HAP-1 (cell line): Measurements from ENCODE around the gene LAMB3.

Experiments used
- DNase-seq, 2 experiments: peaks; one replicate each; pipeline ENCODE4 v3.0.0-alpha.2; 2016 to 2020; ENCODE audit warnings: low spot score in 2 of 2
- H3K27me3 ChIP-seq: fragments of 250-450 bp; sonication (Bioruptor Pico); 2 replicates; pipeline ENCODE4 v1.5.1; 2020; ENCODE audit warnings: low read depth, mild to moderate bottlenecking, moderate library complexity
- H3K36me3 ChIP-seq: fragments of 250-450 bp; sonication (Bioruptor Pico); replicated peaks from 2 replicates; pipeline ENCODE4 v1.5.1; 2020; ENCODE audit warnings: mild to moderate bottlenecking
- H3K4me1 ChIP-seq: fragments of 250-450 bp; sonication (Bioruptor Pico); 2 replicates; pipeline ENCODE4 v1.5.1; 2020; ENCODE audit warnings: mild to moderate bottlenecking
- H3K4me3 ChIP-seq: fragments of 250-450 bp; sonication (Bioruptor Pico); 2 replicates; pipeline ENCODE4 v1.5.1; 2020; ENCODE audit warnings: mild to moderate bottlenecking, moderate library complexity
- H3K9me3 ChIP-seq: fragments of 250-450 bp; sonication (Bioruptor Pico); 2 replicates; pipeline ENCODE4 v1.5.1; 2020; ENCODE audit warnings: mild to moderate bottlenecking, moderate library complexity
- in situ Hi-C: fragments of 300-500 bp; cut with MboI; formaldehyde crosslinking; loops from 3 replicates; pipeline ENCODE4 v1.14.3; 2020; ENCODE audit warnings: low sequenced_read_pairs, inconsistent platforms, mixed read lengths

The LAMB3 gene

DNA sequence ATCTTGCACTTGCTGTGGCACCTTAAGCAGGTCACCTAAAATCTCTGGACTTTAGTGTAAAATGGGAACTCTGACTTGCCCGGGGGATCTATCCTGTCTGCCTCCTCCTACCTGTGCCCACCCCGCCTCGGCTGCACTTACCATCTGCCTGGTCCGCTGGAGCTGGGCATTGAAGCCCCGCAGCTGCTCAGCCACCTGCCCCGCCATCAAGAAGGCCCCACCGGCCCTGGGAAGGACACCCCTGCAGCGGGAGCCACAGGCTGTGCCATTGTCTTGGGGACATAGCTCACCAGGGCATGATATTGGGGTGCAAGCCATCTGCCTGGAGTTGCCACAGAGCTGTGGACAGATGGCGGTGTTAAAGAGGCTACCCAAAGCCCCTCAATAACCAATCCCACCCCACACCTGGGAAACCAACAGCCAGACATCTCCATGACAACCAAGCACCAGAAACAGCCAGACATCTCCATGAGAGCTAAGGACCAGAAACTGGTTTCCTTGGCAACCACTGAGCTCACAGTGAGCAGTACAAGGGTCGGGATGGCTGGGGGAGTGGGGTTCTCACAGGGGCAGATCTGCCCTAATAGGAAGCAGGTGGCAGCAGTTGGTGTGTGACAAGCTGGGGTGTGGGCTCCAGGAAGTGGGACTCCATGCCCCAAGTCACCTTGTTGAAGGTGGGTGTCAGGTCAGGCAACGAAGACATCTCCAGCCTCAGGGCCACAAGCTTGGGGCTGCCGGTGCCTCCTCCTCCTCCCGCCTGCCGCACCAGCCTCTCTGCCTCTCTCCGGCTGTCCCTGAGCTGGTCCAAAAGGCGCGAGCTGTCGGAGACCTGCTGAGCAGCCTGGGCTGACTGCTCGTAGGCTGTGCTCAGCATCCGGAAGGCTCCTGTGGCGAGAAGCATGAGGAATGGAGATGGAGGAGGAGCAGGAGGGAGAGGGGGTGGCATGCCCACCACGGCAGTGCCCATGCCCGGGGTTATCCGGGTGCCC lies 29.1 kb downstream of the LAMB3 start:
- Histone ChIP-seq H3K36me3 (no peaks in the 10 kb centered on the region), H3K27me3 (peaks cover 3% of the 10 kb centered on the region), H3K9me3 (no peaks in the 10 kb centered on the region), H3K4me3 (no peak overlapping the region), H3K4me1 (no peaks in the 10 kb centered on the region)
- in situ Hi-C loops = no loop called here
- DNase-seq = no peak

DNA sequence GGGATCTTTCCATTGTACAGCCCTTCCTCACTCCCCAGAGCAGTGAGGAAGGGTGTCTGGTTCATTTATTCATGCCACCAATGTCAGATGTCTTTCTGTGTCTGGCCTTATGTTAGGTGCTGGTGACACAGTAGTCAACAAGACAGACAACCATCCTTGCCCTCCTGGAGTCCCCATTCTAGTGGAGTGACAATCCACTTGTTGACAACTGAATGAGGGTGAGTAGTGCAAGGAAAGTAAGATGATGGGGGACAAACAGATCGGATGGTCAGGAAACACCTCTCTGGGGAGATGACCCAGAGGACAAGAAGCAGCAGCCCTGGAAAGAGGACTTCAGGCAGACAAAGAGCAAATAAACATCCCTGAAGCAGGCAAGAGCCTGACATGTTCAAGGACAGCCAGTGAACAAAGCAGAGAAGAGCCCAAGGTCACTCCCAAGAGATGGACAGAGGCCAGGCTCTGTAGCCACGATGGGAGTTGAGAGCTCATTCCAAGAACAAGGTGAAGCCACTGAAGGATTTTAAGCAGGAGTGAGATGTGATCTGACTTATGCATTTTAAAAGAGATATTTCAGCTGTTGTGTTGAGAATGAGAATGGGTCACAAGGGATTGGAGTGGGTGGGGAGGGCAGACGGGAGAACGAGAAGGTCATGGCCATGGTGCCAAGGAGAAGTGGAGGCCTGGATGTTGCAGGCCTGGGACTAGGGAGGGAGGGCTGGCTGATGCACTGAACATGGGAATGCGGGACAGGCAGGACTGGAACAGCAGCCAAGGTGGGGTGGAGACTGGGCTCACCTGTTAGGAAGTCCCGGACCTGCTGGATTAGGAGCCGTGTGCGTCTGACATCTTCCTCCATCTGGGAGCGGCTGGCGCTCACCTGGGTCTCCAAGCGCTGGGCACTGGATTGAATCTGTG lies 30.2 kb downstream of the LAMB3 start:
- no peak for DNase-seq
- H3K9me3 ChIP-seq = no peaks in the 10 kb centered on the region
- no peak overlapping the region for H3K4me3 ChIP-seq
- H3K36me3 ChIP-seq = no peaks in the 10 kb centered on the region
- H3K4me1 ChIP-seq = no peaks in the 10 kb centered on the region
- in situ Hi-C loops = no loop called here
- peaks cover 3% of the 10 kb centered on the region for H3K27me3 ChIP-seq

GRCh38 chr1:209621286-209621685 lies 30.9 kb downstream of the LAMB3 start:
- peaks cover 3% of the 10 kb centered on the region for H3K27me3 ChIP-seq
- DNase-seq = no peak
- no peaks in the 10 kb centered on the region for H3K9me3 ChIP-seq
- H3K36me3 ChIP-seq = no peaks in the 10 kb centered on the region
- no peaks in the 10 kb centered on the region for H3K4me1 ChIP-seq
- no peak overlapping the region for H3K4me3 ChIP-seq
- in situ Hi-C loops = no loop called here

DNA sequence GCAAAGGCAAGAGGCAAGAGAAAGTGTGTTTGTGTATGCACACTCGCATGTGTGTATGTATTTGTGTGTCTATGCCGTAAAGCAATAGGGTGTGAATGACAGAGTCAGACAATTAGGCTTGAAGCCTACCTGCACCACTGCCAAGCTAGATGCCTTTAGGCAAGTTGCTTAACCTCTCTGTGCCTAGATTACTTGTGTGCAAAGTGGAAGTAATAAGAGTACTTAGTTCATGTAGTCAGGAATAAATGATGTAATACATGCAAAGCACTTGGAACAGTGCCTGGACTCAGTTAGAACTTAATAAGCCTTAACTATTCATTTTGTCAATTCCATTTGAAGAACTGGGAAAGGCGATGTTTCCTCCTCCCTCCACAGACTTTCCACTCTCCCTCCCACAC lies 31.7 kb downstream of the LAMB3 start:
- DNase-seq = no peak
- no peaks in the 10 kb centered on the region for H3K9me3 ChIP-seq
- H3K4me1 ChIP-seq = no peaks in the 10 kb centered on the region
- no peak overlapping the region for H3K4me3 ChIP-seq
- H3K27me3 ChIP-seq = peaks cover 3% of the 10 kb centered on the region
- in situ Hi-C loops = no loop called here
- no peaks in the 10 kb centered on the region for H3K36me3 ChIP-seq

DNA sequence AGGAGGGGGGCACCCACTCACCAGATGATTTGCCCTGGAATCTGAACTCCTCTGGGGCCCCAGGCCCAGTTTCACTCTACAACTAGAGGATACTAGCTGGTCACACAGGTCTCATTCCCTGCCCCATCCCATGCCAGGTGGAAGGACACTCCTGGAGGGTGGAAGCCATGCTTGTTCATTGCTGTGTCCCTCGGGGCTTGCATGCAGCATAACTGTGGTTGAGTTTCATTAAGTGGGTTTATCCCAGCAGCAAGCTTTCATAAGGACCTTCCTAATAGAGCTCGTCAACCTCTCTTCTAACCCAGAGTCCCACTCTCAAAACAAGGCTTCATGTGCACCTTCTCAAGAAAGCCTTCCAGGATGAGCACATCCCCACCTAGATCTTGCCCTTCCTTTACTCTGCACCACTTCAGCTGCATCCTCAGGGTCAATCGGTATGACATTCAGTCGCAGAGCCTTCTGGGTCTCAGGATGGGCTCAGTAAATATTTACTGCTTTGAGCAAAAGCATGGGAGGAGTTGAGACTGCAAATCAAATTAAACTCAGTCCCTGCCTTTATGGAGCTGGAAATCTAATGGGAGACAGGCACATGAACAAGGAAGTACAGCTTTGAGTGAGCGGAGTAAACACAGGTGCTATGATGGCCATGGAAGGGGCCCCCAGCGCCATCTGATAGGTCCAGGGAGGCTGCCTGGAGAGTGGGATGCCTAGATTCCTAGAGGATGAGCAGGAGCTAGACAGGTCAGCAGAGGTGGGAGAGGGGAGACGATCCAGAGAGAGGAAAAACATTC lies 32.3 kb downstream of the LAMB3 start:
- Histone ChIP-seq H3K36me3 (no peaks in the 10 kb centered on the region), H3K4me3 (no peak overlapping the region), H3K9me3 (no peaks in the 10 kb centered on the region), H3K4me1 (no peaks in the 10 kb centered on the region), H3K27me3 (peaks cover 3% of the 10 kb centered on the region)
- in situ Hi-C loops = no loop called here
- DNase-seq = no peak

DNA sequence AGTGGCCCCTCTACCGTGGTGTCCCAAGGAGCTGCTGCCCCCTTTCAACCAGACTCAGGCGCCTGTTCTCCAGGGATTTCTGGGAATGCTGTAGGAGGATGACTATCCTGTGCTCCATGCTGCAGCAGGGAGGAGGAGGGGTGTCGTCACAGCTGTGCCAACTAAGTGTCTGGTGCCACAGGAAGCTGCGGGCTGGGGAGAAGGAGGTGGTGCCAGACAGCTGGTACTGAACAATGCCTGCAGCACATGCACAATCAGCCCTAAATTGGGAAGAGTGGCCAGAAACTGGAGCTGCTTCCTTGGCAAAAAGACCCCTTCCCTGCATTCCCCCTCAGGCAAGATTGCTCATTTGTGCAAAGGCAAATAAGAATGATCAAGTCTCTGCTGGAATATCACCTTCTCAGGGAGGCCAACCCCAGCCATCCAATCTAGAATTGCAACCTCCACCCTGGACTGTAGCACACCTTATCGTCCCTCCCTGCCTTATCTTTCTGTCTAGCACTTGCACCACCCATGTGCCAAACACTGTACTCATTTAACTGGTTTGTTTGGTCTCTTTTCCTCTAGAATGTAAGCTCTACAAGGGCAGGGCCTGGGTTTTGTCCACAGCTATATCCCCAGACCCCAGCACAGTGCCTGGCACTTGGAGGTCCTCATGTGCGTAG lies 33.3 kb downstream of the LAMB3 start:
- Histone ChIP-seq H3K36me3 (no peaks in the 10 kb centered on the region), H3K27me3 (peaks cover 3% of the 10 kb centered on the region), H3K9me3 (no peaks in the 10 kb centered on the region), H3K4me1 (no peaks in the 10 kb centered on the region), H3K4me3 (no peak overlapping the region)
- DNase-seq = no peak
- in situ Hi-C loops = no loop called here

DNA sequence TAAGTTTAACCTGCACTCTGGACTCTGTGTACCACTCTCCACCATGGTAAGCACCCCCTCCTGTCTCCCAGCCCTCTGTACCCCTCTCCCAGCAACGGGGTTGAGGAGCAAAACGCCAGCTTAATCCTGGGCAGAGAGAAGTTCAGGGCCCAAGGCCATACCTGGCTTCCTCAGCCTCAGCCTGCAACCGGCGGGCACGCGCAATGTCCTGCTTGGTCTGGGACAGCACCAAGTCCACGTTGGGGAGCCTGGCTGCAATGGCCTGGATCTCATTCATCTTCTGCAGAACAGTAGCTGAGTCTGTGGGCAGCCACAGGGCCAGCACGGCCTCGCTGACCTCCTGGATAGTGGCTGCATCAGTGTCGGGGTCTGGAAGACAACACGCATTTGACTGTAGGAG lies 33.9 kb downstream of the LAMB3 start:
- Histone ChIP-seq H3K9me3 (no peaks in the 10 kb centered on the region), H3K4me1 (no peaks in the 10 kb centered on the region), H3K4me3 (no peak overlapping the region), H3K36me3 (no peaks in the 10 kb centered on the region), H3K27me3 (peaks cover 3% of the 10 kb centered on the region)
- in situ Hi-C loops = no loop called here
- no peak for DNase-seq

GRCh38 chr1:209617755-209618154 lies 34.5 kb downstream of the LAMB3 start:
- in situ Hi-C loops = no loop called here
- no peak for DNase-seq
- no peak overlapping the region for H3K4me3 ChIP-seq
- H3K27me3 ChIP-seq = peaks cover 3% of the 10 kb centered on the region; the same call in 1 of the 2 replicates
- H3K36me3 ChIP-seq = no peaks in the 10 kb centered on the region
- H3K4me1 ChIP-seq = no peaks in the 10 kb centered on the region
- H3K9me3 ChIP-seq = no peaks in the 10 kb centered on the region

DNA sequence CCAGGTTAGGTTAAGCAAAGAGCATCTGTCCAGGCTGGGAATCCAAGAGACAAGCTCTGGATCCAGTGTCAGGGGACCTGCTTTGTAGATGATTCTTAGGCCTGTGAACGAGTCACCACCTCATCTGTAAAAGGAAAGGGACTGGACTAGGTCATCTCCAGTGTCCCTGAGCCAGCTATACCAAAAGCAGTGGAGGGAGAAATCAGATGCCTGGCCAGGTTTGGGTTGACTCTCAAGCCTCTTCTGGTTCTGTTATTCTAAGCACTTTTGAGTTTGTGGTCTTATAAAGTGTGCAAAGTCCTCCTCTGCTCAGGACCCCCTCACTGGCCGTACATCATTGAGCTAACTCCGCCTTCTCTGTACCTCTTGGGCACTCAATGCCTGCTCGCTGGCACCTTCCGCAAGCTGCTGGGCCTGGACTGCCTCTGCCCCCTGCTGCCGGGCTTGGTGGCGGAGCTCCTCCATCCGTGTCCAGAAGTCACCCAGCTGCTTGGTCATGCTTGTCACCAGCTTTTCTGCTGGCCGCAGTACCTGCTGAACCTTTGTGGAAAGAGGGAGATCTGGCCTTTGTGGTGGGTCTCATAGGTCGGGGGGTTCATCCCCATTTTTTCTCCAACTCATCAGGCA lies 35.1 kb downstream of the LAMB3 start:
- no peak overlapping the region for H3K4me3 ChIP-seq
- no peaks in the 10 kb centered on the region for H3K9me3 ChIP-seq
- H3K27me3 ChIP-seq = peaks cover 3% of the 10 kb centered on the region; the same call in 1 of the 2 replicates
- in situ Hi-C loops = no loop called here
- H3K4me1 ChIP-seq = no peaks in the 10 kb centered on the region
- DNase-seq = no peak
- no peaks in the 10 kb centered on the region for H3K36me3 ChIP-seq

- no peaks in the 10 kb centered on the region; the same call in 1 of the 2 replicates for H3K27me3 ChIP-seq
- no peak overlapping the region for H3K4me3 ChIP-seq
- no peaks in the 10 kb centered on the region for H3K36me3 ChIP-seq
- no peaks in the 10 kb centered on the region for H3K9me3 ChIP-seq
- no peak for DNase-seq
- in situ Hi-C loops = no loop called here
- H3K4me1 ChIP-seq = no peaks in the 10 kb centered on the region
Measured at GRCh38 chr1:209616366-209617046, 35.7 kb downstream of the LAMB3 start.

GRCh38 chr1:209614906-209615305 lies 37.3 kb downstream of the LAMB3 start:
- in situ Hi-C loops = no loop called here
- no peak for DNase-seq
- H3K4me3 ChIP-seq = no peak overlapping the region
- peaks cover 3% of the 10 kb centered on the region; the same call in 1 of the 2 replicates for H3K27me3 ChIP-seq
- no peaks in the 10 kb centered on the region for H3K36me3 ChIP-seq
- H3K4me1 ChIP-seq = no peaks in the 10 kb centered on the region
- no peaks in the 10 kb centered on the region for H3K9me3 ChIP-seq

GRCh38 chr1:209614151-209614420 lies 38.1 kb downstream of the LAMB3 start:
- H3K4me3 ChIP-seq = no peak overlapping the region
- H3K9me3 ChIP-seq = no peaks in the 10 kb centered on the region

More at GRCh38 chr1:209614151-209614420, 38.1 kb downstream of the LAMB3 start:
- Histone ChIP-seq H3K27me3 (peaks cover 3% of the 10 kb centered on the region; the same call in 1 of the 2 replicates), H3K4me1 (no peaks in the 10 kb centered on the region), H3K36me3 (no peaks in the 10 kb centered on the region)
- in situ Hi-C loops = no loop called here
- DNase-seq = no peak
